Measurements from ENCODE around the gene MYH11.
"Not testable (repeated sequence)": the region's sequence is repeated elsewhere in the genome, so short reads cannot be mapped to it uniquely, and the experiment has no call there.

MYH11 gene

DNA sequence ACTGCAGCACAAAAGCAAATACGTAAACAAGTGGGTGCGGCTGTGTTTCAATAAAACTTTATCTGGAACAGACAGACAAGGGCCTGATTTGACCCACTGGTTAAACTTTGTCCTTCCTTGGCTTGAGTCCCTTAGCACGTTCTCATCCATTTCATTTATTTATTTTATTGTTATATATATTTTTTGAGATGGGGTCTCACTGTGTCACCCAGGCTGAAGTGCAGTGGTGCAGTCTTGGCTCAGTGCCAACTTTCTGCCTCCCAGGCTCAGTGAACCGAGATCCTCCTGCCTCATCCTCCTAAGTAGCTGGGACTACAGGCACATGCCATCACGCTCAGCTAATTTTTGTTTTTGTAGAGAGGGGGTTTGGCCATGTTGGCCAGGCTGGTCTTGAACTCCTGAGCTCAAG, 64.3 kb downstream of the MYH11 start:
- TF ChIP-seq CTCF (IDR thresholded peaks at IDR 0.05; ENCODE audit: control insufficient read depth, insufficient read depth, low read depth, low read length, missing control alignments), result no peak
- H3K4me3 ChIP-seq (ENCODE audit: control insufficient read depth, low read depth, low read length), result no peak overlapping the region
- no peak for DNase-seq (ENCODE audit: low read depth)

- H3K4me3 ChIP-seq (ENCODE audit: control insufficient read depth, low read depth, low read length), result no peak overlapping the region
- no peak for TF ChIP-seq CTCF (IDR thresholded peaks at IDR 0.05; ENCODE audit: control insufficient read depth, insufficient read depth, low read depth, low read length, missing control alignments)
- no peak for DNase-seq (ENCODE audit: low read depth)
Measured at GRCh38 chr16:15790458-15790857, 66.4 kb downstream of the MYH11 start.

DNA sequence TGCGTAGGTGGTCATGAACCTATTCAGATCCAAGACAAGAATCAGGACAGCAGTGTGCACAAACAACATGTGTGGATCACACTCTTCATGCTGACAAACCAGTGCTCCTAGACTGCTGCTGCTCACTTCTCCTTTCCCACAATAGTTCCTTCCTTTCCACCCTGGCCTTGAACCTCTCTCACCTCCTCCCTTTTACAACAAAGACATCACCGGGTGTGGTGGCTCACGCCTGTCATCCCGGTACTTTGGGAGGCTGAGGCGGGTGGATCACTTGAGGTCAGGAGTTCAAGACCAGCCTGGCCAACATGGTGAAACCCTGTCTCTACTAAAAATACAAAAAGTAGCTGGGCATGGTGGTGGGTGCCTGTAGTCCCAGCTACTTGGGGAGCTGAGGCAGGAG, 67.0 kb downstream of the MYH11 start:
- H3K4me3 ChIP-seq (ENCODE audit: control insufficient read depth, low read depth, low read length); DNase-seq (ENCODE audit: low read depth): not testable (repeated sequence)

- no peak for TF ChIP-seq CTCF (IDR thresholded peaks at IDR 0.05; ENCODE audit: control insufficient read depth, insufficient read depth, low read depth, low read length, missing control alignments)
- no peak for DNase-seq (ENCODE audit: low read depth)
- H3K4me3 ChIP-seq (ENCODE audit: control insufficient read depth, low read depth, low read length), result no peak overlapping the region
Measured at GRCh38 chr16:15788846-15789239, 68.0 kb downstream of the MYH11 start.

GRCh38 chr16:15786501-15786900, 70.3 kb downstream of the MYH11 start:
- TF ChIP-seq CTCF (IDR thresholded peaks at IDR 0.05; ENCODE audit: control insufficient read depth, insufficient read depth, low read depth, low read length, missing control alignments), result no peak
- no peak for DNase-seq (ENCODE audit: low read depth)
- no peak overlapping the region for H3K4me3 ChIP-seq (ENCODE audit: control insufficient read depth, low read depth, low read length)

DNA sequence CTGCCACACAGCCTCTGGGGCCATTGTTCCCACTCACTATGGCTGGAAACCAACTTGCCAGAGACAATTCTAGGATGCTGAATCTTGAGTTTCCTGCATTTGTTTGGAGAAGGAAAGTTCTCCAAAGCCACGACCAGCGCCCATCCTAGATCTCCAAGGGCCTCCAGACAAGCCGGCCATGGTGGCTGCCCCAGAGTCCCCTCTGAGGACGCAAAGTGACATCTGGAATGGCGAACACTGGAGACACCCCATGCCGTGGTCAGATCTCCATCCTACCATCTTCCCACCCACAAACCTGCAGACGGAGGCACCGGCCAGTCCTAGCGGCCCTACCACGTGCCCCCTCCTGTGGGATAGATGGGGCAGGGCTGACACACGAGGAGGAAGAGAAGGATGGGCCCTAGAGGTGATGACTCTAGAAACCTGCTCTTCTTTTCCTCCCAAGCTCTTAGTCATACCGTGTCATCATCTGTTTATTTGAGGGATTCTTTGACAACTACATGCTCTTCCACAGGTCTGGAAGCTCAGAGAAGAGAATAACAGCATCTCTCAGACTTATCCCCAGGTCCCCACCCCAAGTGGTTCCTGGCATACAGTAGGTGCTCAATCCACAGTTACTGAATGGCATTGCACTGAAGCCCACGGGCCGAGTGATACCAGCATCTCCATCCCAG, 71.3 kb downstream of the MYH11 start:
- no peak for TF ChIP-seq CTCF (IDR thresholded peaks at IDR 0.05; ENCODE audit: control insufficient read depth, insufficient read depth, low read depth, low read length, missing control alignments)
- no peak overlapping the region for H3K4me3 ChIP-seq (ENCODE audit: control insufficient read depth, low read depth, low read length)
- DNase-seq (ENCODE audit: low read depth), result no peak

DNA sequence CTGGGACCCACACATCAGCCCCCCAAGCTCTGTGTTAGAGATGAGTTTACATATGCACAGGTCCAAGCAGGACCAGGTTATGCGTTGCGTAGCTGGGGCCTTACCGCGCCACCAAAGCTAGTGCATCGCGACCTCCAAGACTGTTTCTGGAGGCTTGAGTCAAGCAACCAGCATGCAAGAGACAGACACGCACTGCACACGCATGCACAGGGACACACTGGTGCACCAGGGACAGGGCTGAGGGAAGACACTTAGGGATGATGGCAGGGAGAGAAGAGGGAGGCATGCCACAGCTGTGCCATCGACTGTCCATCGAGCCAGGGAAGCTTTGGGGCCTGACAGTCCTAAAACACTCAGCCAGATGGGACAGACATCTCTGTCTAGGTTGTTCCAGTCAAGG, 72.8 kb downstream of the MYH11 start:
- H3K4me3 ChIP-seq (ENCODE audit: control insufficient read depth, low read depth, low read length), result no peak overlapping the region
- DNase-seq (ENCODE audit: low read depth), result no peak
- TF ChIP-seq CTCF (IDR thresholded peaks at IDR 0.05; ENCODE audit: control insufficient read depth, insufficient read depth, low read depth, low read length, missing control alignments), result no peak

All from AG09309 (cell line).